GM12873 (cell line): ENCODE data around the gene LINGO3.

Source experiments
- CTCF ChIP-seq: IDR thresholded peaks from 2 replicates; pipeline ENCODE4 v1.5.1; 2012; ENCODE audit warnings: low read depth, mild to moderate bottlenecking, moderate library complexity, low read length, control low read depth; ENCODE audit not compliant: insufficient read depth; ENCODE audit errors: missing control alignments

The LINGO3 gene

GRCh38 chr19:2315818-2316353 is 7.9 kb upstream of the LINGO3 start:
- peak; percentile 51 for TF ChIP-seq CTCF

GRCh38 chr19:2315121-2315817 is 7.3 kb upstream of the LINGO3 start:
- TF ChIP-seq CTCF = no peak

GRCh38 chr19:2312820-2313501 is 5.0 kb upstream of the LINGO3 start:
- TF ChIP-seq CTCF = no peak

- TF ChIP-seq CTCF = no peak
These were observed 3.1 kb upstream of the LINGO3 start for GRCh38 chr19:2311093-2311492.

GRCh38 chr19:2309734-2310362 is 1.9 kb upstream of the LINGO3 start:
- no peak for TF ChIP-seq CTCF

- no peak for TF ChIP-seq CTCF
These were observed 389 bp downstream of the LINGO3 start for GRCh38 chr19:2307518-2308012.

GRCh38 chr19:2306971-2307370 is 983 bp downstream of the LINGO3 start:
- no peak for TF ChIP-seq CTCF
